HG02571 (cell line): Measurements from ENCODE around the gene FUT3.
"Not testable (repeated sequence)": the region's sequence is repeated elsewhere in the genome, so short reads cannot be mapped to it uniquely, and the experiment has no call there.

ENCODE experiments used
- ATAC-seq: cut with Tn5 transposase; IDR thresholded peaks from one replicate; pipeline ENCODE4 v1.9.1; 2021; ENCODE audit warnings: mild to moderate bottlenecking, moderate library complexity; ENCODE audit not compliant: unreplicated experiment

The FUT3 gene

DNA sequence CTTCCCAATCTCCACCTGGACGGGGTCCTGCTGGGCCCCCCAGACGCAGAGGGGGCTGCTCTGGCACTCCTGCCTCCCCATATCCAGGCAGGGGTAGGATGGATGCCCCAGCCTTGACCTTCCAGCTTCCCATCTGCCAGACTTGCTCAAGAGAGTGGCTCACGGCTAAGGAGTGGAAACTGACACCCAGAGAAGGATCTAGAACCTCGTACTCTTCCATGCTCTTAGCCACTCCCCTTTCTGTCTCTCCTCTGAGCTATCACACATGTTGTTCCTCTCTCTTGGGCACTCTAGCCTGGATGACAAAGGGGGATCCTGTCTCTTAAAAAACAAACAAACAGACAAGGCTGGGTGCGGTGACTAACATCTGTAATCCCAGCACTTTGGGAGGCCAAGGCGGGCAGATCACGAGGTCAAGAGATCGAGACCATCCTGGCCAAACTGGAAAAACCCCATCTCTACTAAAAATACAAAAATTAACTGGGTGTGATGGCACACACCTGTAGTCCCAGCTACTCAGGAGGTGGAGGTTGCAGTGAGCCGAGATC is 31.2 kb upstream of the FUT3 start:
- no peak for ATAC-seq

DNA sequence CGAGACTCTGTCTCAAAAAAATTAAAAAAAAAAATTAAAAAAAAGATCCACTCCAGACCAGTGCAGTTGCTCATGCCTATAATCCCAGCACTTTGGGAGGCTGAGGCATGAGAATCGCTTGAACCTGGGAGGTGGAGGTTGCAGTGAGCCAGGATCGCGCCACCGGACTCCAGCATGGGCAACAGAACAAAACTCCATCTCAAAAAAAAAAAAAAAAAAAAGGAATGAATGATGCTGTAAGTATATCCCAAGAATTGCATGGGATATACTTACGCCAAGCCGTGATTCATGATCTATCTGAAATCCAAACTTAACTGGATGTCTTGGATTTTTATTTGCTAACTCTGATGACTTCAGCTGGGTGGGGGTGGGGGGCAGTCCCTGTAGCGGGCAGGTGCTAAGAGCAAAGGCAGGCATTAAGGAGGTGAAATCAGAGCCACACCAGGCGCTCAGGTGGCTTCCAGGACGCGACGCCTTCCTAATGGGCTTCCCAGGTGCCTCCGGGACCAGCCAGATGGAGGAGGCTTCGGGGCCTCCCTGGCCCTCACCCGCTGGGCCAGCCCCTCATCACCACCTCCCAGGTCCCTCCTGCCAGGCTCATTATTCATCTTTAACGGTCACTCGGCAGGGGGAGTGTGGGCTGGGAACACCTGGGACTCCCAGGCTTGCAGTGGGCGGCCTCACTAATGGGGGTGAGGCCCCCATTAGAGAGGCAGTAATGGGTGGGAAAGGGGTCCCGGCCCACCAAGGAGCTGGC is 30.5 kb upstream of the FUT3 start:
- no peak for ATAC-seq

DNA sequence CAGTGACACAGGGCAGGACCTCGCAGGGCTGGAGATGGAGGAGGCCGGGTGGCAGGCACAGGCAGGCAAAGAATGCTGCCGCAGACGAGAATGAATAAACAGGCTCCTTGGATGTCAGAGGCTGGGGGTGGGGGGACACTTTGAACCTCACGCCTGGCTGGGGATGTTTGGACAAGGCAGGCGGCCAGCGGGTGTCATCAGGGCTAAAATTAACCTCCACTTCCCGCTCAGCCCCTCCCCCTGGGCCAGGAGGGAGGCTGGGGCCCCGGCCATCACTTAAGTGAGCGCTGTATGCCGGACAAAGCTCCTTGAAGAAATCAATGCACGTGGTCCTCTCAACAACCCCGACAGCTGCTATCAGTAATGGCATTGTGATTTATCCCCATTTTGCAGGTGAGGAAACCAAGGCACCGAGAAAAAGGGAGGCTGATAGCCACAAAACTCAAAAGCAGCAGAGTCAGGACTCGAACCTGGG is 29.4 kb upstream of the FUT3 start:
- no peak for ATAC-seq

DNA sequence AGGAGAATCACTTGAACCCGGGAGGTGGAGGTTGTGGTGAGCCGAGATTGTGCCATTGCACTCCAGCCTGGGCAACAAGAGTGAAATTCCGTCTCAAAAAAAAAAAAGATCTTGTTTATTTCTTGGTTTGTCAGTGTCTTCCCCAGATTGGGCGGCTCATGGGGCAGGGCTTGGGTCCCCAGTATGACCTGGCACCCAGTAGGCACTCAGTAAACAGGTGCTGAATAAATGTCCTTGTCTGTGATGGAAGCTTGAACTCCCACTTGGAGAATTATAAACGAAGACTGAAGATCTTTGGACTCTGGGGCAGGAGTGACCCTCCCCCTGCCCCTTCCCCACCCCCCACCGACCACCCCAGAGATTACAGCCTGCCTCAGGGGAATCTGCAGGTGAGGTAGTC is 28.9 kb upstream of the FUT3 start:
- no peak for ATAC-seq

DNA sequence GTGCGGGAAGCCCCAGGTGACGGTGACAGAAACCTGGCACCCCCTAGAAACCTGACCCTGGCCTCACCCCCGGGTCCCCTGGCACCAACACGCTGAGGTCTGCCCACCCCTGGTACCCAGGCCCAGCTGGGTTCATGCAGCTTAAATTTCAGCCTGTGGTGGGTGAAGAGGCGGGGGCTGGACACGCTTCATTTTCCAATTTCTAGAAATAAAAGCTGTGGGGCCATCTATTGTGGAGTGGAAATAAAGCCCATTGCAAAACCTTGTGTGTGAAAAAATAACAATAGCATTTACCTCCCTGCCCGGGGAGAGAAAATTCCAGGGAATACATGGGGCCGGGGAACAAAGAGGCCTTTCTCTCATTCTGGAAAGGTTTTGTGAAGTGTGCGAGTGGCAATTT is 26.6 kb upstream of the FUT3 start:
- no peak for ATAC-seq

DNA sequence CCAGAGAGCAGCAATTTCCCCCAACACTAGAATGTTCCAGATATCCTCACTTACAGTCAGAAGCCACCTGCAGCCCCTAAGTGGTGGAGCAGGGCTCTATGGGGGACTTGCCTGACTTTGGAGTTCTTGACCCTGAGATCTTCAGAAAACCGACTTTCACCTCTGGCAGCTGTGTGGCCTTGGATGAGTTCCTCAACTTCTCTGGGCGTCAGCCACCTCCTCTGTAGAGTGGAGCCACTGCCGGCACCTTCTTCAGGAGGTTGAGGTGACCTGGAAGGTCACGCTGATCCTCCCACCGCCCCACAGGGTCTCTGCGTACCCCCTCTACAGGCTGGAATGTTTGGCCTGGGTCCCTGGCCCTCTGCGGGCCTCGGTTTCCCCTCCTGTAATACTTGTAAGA is 26.2 kb upstream of the FUT3 start:
- ATAC-seq = no peak

DNA sequence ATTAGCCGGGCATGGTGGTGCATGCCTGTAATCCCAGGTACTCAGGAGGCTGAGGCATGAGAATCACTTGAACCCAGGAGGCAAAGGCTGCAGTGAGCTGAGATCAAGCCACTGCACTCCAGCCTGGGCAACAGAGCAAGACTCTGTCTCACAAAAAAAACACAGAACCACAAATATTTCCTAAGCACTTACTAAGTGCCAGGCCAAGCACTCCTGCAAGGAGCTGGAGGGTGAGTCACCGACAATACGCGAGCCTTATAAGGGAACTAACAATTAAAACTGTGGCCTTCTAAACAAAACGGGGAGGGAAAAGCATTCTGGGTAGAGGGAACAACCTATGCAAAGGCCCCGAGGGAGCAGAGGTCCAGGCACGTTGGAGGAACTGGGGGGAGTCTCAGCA is 23.2 kb upstream of the FUT3 start:
- not testable (repeated sequence) for ATAC-seq

DNA sequence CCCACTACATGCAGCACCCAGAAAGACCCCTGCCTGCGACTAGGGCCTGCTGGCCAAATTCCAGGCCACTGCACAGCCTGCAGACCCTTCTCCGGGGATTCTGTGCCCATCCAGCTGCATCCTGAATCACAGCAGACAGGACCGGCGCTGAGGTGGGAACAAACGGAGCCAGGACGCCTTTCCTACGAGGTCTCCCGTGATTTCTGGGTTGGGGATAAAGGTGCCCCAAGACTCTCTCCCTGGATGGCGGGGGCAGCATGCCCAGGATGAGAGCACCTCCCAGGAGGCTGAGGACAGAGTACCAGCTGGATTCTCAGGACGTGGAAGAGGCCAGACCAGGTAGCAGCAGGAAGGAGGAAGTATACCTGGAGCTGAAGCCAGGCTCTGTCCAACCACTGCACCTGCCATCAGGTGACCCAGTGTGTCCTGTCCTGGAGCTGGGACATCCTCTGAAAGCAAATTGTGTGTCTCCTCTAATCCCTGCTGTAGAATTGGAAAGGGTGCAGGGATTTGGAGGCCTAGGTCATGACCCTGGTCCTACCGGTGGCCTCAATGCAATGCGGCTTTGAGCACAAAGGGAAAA is 22.5 kb upstream of the FUT3 start:
- no peak for ATAC-seq

DNA sequence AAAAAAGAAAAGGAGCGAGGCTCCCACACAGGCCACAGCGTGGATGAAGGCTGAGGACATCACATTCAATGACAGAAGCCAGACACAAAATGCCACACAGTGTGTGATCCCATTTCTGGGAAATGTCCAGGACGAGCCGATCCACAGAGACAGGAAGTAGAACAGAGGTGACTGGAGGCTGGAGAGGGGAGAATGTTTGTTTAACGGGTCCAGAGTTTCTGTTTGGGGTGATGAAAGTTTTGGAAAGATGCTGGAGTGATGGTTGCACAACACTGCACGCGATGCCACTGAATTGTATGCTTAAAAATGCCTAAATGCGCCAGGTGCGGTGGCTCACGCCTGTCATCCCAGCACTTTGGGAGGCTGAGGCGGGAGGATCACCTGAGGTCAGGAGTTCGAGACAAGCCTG is 19.7 kb upstream of the FUT3 start:
- no peak for ATAC-seq

DNA sequence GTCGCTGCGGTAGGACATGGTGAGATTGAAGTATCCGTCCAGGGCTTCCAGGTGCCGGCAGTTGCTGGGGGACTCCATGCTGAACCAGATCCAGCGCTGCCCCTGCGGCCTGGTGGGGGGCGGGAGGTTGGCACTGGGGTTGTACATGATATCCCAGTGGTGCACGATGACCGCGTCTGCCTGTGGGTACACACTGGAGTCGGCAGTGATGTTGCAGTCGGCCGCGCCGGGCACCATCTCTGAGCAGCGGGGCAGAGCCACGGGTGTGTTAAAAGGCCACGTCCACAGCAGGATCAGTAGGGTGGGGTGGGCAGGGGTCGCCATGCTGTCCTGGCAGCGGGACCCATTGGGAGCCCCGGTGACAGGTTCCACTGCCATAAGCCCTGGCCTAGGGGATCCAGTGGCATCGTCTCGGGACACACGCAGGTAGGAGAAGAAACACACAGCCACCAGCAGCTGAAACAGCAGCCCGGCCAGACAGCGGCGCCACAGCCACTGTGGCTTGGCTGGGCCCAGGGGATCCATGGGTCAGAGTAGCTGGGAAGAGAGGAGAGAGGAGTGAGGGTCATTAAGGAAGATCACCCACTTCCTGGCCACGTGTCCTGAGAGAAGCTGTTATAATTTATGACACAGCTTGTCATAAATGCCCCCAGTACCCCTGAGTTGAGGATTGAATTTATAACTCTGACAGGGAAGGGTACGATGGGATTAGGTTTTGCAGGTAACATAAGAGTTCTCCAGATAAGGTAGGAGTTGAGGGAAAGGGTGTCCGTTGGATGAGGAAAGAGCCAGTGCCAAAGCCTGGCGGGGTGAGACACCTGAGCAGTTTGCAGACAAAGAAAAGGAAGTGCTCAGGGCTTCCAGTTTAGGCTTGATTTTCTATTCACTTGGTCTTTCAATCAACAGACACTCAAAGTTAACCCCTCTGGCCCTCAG is 16.2 kb upstream of the FUT3 start:
- ATAC-seq = no peak

DNA sequence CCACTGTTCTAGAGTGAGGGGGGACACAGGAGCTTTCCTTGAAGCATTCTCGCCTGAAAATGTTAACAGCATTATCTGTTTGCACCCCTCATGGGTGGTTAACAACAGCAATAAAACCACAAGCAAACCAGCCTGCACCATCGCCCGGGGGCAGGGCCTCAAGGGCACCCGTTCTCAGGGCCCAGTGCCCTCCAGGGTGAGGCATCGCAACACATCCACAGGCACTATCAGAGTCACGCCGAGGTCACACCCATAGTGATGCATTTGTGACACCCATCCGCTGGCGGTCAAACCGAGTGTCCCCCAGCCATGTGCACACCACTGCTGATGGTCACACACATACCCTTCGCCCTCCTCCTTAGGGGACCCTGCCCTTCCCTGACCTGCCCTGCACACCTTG is 14.5 kb upstream of the FUT3 start:
- no peak for ATAC-seq

DNA sequence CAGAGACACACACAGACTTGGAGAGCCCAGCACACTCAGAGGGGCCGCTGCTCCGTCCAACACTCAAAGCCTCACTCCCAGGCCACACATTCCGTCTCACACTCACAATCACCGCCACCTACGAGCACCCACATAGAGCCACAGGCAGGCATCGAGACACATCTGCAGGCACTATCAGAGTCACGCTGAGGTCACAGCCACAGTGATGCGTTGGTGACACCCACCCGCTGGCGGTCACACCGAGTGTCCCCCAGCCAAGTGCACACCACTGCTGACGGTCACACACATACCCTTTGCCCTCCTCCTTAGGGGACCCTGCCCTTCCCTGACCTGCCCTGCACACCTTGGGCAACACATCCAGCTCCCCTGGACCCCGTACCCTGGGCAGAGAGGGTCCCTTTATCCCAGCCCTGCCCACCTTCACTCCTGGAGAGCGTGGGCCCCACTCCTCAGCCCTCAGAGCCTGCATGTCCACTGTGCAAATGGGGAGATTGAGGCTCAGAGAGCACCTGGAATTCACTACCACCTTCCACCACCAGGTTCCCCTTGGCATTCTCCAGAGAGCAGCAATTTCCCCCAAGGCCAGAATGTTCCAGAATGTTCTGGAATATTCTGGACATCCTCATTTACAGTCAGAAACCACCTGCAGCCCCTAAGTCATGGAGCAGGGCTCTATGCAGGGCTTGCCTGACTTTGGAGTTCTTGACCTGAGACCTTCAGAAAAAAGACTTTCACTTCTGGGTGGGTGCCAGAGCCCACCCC is 13.7 kb upstream of the FUT3 start:
- ATAC-seq = no peak

DNA sequence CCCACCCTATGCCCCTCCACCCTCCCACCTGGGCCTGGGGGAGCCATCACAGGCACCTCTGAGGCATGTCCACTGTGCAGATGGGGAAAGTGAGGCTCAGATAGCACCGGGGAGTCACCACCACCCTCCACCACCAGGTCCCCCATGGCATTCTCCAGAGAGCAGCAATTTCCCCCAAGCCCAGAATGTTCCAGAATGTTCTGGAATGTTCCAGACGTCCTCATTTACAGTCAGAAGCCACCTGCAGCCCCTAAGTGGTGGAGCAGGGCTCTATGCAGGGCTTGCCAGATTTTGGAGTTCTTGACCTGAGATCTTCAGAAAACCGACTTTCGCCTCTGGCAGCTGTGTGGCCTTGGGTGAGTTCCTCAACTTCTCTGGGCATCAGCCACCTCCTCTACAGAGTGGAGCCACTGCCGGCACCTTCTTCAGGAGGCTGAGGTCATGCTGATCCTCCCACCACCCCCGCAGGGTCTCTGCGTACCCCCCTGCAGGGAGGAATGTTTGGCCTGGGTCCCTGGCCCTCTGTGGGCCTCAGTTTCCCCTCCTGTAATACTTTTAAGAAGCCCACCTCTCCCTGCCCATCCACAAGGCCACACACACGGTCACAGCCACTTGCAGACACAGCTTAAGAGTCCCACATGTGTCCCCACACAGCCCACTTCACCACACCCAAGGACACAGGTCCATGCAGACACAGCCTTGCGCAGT is 12.9 kb upstream of the FUT3 start:
- no peak for ATAC-seq

DNA sequence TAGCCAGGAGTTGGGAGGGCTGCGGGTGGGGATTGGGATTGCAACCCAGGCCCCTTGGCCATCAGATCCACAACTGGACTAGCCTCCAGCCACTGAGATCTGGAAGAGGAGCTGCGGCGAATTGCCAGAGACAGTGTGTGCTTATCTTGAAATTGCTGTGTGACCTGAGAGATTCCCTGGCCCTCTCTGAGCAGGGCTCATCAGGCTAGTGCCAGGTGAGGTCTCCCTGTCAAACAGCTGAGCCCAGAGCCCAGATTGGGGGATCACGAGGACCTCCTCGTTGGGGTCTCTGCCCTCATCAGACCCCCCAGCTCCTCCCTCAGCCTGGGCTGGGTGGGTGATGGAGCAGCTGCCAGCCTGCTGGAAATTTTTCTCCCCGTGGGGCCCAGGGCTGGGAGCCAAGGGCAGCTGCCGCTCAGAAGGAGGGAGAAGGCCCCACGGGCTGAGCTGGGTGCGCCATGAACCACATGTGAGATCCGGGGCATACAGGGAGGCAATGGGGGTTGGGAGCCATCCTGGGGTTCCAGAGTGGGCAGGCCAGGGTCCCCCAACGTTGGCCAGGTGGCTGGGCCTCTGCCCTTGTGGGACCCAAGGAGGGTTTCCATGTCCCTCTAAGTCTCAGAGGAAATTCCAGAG is 11.9 kb upstream of the FUT3 start:
- ATAC-seq = no peak

DNA sequence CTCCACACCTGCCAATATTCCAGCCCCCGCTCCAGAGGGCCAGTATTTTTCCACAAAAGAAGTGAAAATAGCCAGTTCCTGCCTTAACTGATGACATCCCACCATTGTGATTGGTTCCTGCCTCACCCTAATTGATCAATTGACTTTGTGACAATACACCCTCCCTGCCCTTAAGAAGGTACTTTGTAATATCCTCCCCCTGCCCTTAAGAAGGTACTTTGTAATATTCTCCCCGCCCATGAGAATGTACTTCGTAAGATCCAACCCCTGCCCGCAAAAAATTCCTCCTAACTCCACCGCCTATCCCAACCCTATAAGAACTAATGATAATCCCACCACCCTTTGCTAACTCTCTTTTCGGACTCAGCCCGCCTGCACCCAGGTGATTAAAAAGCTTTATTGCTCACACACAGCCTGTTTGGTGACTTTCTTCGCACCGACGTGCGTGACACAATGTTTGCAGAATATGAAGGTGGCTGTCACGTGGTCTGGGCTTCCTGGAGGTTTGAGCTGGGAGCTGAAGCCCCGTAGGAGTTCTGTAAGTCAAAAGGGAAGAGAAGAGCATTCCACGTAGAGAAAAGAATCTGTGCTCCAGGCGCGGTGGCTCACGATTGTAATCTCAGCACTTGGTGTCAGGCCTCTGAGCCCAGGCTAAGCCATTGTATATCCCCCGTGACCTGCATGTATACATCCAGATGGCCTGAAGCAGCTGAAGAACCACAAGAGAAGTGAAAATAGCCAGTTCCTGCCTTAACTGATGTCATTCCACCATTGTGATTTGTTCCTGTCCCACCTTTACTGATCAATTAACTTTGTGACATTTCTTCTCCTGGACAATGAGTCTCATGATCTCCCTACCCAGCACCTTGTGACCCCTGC is 6.2 kb upstream of the FUT3 start:
- no peak for ATAC-seq

DNA sequence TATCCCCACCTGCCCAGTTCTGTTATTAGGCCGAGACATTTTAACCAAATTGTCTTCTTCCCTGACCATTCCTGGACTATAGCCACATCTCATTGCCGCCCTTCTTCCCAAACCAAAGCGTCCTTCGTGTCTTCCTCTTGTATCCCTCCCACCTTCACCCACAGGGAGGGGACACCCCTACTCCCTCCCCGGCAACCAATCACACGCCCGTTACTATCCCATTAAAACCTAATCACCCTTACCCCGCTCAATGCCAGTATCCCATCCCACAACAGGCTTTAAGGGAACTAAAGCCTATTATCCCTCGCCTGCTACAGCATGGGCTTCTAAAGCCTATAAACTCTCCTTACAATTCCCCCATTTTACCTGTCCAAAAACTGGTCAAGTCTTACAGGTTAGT is 3.9 kb upstream of the FUT3 start:
- not testable (repeated sequence) for ATAC-seq

DNA sequence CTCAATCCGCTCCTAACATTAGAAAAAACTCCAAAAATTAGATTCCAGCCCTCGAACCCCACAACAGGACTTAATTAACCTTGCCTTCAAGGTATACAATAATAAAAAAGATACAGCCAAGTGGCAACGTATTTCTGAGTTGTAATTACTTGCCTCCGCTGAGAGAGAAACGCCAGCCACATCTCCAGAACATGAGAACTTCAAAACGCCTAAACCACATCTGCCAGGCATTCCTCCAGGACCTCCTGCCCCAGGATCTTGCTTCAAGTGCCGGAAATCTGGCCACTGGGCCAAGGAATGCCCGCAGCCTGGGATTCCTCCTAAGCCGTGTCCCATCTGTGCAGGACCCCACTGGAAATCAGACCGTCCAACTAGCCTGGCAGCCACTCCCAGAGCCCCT is 2.9 kb upstream of the FUT3 start:
- ATAC-seq = not testable (repeated sequence)

DNA sequence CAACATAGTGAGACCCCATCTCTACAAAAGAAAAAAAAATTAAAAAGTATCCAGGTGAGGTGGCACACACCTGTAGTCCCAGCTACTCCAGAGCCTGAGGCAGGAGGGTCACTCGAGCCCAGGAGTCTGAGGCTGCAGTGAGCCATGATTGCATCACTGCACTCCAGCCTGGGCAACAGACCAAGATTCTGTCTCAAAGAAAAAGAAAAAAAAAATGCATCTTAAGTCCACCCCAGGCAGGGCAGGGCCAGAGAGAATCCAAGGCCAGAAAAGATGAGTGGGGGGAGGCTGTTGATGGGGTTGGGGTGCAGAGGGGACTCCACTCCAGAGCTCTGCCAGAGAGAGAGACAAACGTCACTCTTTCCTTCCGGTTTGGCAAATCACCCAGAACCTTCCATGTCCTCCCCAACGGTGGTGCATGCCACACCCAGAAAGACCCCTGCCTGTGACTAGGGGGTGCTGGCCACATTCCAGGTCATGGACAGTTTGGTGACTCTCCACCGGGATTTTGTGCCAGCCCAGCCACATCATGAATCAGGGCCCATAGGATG is 431 bp downstream of the FUT3 start:
- no peak for ATAC-seq
